Lung microvascular endothelial cell (primary cell): ENCODE data around the gene C19orf38. TPM values are rescaled to one million over a fixed set of nuclear protein-coding genes. Genes with fewer than 3 reads are reported as not detected.
"Not testable (repeated sequence)": the region's sequence is repeated elsewhere in the genome, so short reads cannot be mapped to it uniquely, and the experiment has no call there.

ENCODE experiments used
- DNase-seq, 2 donors: peaks; one replicate each; pipeline versions ENCODE4 v3.0.0 to v3.0.0-alpha.2; 2010; ENCODE audit warnings: low read depth in 2 of 2
- total RNA-seq: library from RNA; depleted of rRNA; stranded (reverse); fragments of >200 nt; gene quantifications from 2 replicates; pipeline ENCODE4 v1.2.1, GENCODE V29; 2014

Gene C19orf38
- total RNA-seq, 1 donor from 2014 or later, result 0.20 TPM

DNA sequence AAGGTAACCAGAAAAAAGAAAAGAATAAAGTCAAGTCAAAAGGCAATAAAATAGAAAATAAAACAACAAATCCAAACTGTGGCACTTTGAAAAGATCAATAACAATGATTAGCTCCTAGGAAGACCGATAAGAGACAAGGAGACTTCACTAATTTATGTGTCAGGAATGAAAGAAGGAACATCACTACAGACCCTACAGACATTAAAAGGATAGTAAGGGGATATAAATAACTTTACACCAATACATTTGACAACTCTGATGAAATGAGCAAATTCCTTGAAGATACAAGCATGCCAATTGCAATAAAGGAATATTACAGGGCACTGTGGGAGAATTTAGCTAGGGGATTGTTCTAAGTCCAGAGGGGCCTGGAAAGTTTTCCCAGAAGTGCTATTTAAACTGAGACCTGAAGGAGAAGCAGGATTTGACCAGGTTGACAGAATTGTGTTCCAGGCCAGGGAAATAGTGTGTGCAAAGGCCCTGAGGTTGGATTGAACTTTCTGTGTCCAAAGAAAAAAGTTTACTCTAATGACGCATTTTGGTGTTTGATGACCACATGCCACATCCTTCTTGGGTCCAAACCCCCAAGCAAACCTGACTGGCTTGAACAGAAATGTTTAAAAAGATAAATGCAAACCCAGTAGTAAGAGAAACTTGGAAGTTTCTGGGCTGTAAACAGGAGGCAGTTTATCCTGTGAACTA lies 1.6 kb upstream of the C19orf38 start:
- DNase-seq, result no peak

GRCh38 chr19:10850631-10851030 lies 2.4 kb downstream of the C19orf38 start:
- no peak for DNase-seq

DNA sequence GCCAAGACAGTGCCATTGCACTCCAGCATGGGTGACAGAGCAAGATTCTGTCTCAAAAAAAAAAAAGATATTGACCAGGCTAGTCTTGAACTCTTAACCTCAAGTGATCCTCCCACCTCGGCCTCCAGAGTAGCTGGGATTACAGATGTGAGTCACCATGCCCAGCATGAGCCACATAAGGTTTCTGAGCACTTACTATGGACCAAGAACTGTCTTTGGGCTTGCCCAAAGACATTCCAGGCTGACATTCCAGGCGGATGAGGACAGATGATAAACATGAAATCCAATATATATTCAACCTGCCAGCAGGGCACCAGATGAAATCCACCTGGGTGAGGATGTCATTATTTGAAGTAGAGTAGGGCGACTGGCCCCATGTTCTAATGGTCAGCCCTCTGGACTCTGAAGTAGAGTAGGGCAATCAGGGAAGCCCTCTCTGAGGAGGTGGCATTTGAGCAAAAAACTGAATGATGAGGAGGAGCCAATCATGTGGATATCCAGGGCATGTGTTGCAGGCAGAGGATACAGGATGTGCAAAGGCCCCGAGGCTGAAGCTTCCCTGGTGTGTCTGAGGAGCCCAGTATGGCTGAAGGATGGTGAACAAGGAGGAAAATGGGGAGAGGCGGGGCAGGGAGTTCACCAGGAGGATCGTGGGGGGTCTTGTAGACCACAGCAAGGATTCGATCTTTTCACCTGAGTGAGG lies 4.0 kb downstream of the C19orf38 start:
- DNase-seq, result no peak

- no peak for DNase-seq
Measured at GRCh38 chr19:10852941-10853340, 4.7 kb downstream of the C19orf38 start.

GRCh38 chr19:10854350-10855089 lies 6.3 kb downstream of the C19orf38 start:
- no peak for DNase-seq

- DNase-seq, result peak in 1 of 2 donors; percentile 37
Measured at GRCh38 chr19:10855879-10856522, 7.8 kb downstream of the C19orf38 start.

- DNase-seq, result not testable (repeated sequence)
Measured at GRCh38 chr19:10856899-10857298, 8.7 kb downstream of the C19orf38 start.

DNA sequence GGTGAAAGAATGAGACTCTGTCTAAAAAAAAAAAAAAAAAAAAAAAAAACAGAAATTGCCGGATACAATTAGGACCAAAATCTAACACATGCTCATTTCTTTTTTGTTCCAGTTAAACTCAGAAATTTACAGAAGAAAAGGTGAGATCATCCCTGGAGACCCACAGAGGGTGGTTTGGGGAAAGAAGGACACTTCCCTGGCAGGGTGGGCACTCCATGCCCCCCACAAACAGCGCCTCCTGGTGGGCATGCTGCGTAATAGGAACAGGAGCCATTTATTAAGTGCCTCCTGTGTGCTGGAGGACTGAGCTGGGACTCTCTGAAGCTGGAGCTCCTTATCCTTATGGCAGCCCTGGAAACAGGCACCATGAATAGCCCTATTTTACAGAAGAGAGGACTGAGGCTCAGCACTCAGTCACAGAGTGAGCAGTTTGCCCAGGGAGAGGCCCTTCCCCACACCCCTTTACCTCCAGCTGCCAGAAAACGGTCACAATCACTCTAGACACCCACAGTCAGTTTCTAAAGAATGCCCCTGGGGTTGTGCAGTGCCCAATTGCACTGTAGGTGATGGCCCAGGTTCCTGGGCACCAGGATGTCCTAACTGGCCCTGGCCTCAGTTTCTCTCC lies 10.1 kb downstream of the C19orf38 start:
- peak; percentile 44 to 60 for DNase-seq

DNA sequence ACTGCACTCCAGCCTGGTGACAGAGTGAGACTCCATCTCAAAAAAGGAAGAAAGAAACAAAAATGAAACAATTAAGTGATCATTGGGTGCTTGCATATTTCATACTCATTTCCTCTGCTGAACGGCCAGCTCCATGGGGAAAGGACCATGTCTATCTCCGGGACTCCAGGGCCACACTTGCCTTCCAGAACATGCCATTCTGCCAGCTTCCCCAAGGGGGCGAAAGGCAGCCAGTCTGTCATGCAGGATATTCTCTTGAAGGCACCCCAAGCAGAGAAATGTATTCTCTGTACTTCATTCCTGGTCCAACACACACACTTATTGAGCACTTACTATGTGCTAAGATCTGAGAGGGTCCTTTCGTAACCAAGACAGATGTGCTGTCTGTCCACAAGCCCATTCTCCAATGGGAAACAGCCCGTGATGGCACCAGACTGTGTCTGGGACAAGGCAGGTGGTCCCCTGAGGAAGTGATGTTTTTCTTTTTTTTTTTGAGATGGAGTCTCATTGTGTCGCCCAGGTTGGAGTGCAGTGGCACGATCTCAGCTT lies 13.0 kb downstream of the C19orf38 start:
- peak; percentile 52 to 54 for DNase-seq

- DNase-seq, result no peak
Measured at GRCh38 chr19:10862561-10863106, 14.4 kb downstream of the C19orf38 start.

- no peak for DNase-seq
Measured at GRCh38 chr19:10863107-10863717, 15.0 kb downstream of the C19orf38 start.

DNA sequence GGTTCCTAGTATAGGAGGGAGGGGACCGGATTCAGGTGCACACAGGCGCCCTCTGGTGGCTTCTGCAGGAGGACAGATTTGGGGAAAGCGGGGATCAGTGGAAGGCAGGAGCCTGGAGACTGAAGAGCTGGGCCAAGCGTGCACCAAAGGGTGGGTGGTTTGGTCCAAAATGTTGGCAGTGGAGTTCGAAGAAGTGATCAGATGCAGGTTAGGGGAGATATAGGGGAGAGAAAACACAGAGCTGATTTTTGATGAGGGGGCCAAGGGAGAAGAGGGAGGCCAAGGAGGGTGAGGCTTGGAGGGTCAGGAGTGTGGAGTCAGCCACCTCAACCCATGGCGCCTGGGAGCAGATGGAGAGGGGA lies 16.3 kb downstream of the C19orf38 start:
- peak; percentile 70 to 81 for DNase-seq

GRCh38 chr19:10866495-10866894 lies 18.3 kb downstream of the C19orf38 start:
- no peak for DNase-seq

- no peak for DNase-seq
Measured at GRCh38 chr19:10868872-10869547, 20.8 kb downstream of the C19orf38 start.

- DNase-seq, result not testable (repeated sequence)
Measured at GRCh38 chr19:10869872-10870311, 21.7 kb downstream of the C19orf38 start.

DNA sequence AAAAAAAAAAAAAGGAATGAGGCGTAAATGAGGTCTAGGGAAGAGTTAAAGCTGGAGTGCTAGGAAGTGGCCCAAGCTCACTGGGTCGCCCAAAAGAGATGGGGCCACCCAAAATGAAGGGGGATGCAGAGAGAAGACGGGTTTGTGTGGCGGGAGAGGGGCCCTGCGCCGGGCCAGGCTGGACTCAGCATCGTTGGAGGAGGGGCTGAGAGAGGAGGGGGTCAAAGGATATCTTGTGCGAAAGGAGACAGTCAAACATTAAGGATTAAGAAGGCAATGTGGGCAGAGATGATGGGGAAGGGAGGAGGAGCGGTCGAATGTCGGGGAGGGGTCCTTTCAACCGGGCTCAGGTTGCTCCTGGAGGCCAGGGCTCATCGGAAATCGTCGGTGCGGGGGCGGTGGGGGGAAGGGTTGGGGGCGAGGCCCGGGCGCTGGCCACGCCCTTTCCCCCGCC lies 22.3 kb downstream of the C19orf38 start:
- no peak for DNase-seq

GRCh38 chr19:10870955-10871603 lies 22.9 kb downstream of the C19orf38 start, which contains the start of gene CARM1:
Gene CARM1 (plus strand): TSS chr19:10871553. CDS start chr19:10871703, 150 bp downstream.
- DNase-seq, result peak; percentile 99 to 100

DNA sequence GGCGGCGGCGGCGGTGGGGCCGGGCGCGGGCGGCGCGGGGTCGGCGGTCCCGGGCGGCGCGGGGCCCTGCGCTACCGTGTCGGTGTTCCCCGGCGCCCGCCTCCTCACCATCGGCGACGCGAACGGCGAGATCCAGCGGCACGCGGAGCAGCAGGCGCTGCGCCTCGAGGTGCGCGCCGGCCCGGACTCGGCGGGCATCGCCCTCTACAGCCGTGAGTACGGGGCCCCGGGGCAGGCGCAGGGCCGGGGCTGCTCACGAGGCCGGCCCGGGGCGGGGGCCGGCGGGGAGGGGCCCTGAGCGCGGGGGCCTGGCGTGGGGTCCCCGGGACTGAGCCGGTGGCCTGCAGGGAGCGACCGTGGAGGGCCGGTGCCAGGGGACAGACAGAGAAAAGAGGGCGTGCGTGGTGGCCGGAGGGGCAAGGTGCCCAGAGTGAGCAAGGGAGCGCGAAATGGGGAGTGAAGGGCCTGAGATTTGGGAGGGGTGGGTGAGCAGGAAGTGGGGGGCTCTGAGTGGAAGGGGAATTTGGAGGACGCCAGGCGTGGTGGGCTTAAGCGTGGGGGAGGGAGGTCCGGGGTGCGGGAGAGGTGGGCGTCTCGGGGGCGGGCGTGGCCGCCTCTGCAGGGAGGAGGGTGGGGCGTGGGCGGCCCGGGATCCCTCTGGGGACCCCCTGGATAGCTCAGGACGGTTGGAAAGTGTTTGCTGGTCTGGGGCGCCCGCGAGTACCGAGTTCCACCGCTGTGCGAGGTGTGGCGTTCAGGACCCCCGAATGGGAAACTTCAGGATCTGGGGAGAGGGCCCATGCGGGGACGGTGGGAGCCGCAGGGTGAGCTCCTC lies 23.7 kb downstream of the C19orf38 start:
- DNase-seq, result peak; percentile 31 to 33
